ENCODE results near the gene RAB40AL. TPM values are rescaled to one million over a fixed set of nuclear protein-coding genes. Genes with fewer than 3 reads are reported as not detected.

Gene RAB40AL
- total RNA-seq, 1 donor = 0.99 TPM

- TF ChIP-seq CTCF (IDR thresholded peaks at IDR 0.05; ENCODE audit: insufficient read depth, low read length) = no peak
- no peak for DNase-seq (ENCODE audit: low read depth)
- H3K4me3 ChIP-seq (ENCODE audit: low read depth, low read length) = no peak overlapping the region
Observed at GRCh38 chrX:102978594-102978993, 41.5 kb downstream of the RAB40AL start.

- TF ChIP-seq CTCF (IDR thresholded peaks at IDR 0.05; ENCODE audit: insufficient read depth, low read length) = no peak
- DNase-seq (ENCODE audit: low read depth) = no peak
- H3K4me3 ChIP-seq (ENCODE audit: low read depth, low read length) = no peak overlapping the region
Observed at GRCh38 chrX:102979536-102979935, 42.5 kb downstream of the RAB40AL start.

GRCh38 chrX:102983205-102983604, 46.1 kb downstream of the RAB40AL start:
- no peak for DNase-seq (ENCODE audit: low read depth)
- TF ChIP-seq CTCF (IDR thresholded peaks at IDR 0.05; ENCODE audit: insufficient read depth, low read length) = no peak
- no peak overlapping the region for H3K4me3 ChIP-seq (ENCODE audit: low read depth, low read length)

- no peak for TF ChIP-seq CTCF (IDR thresholded peaks at IDR 0.05; ENCODE audit: insufficient read depth, low read length)
- no peak overlapping the region for H3K4me3 ChIP-seq (ENCODE audit: low read depth, low read length)
- DNase-seq (ENCODE audit: low read depth) = no peak
Observed at GRCh38 chrX:102985192-102985591, 48.1 kb downstream of the RAB40AL start.

Other genes starting within 250 kb of the RAB40AL start
- 13.6 and 18.6 TPM in 2 replicates for gene GPRASP2, start 224.8 kb upstream of the RAB40AL start, total RNA-seq (ENCODE audit: low replicate concordance)
- gene GPRASP3, start 216.5 kb upstream of the RAB40AL start, total RNA-seq (ENCODE audit: low replicate concordance) = 5.3 and 10.7 TPM in 2 replicates
- gene BEX1, start 126.9 kb downstream of the RAB40AL start, total RNA-seq (ENCODE audit: low replicate concordance) = 0.36 TPM in 1 of 2 replicates, not detected in the other
- 1.6 TPM in 1 of 2 replicates, not detected in the other for gene NXF3, start 155.9 kb downstream of the RAB40AL start, total RNA-seq (ENCODE audit: low replicate concordance)